CD4-positive, alpha-beta memory T cell (primary cell): Measurements from ENCODE around the gene IFFO2. TPM values are rescaled to one million over a fixed set of nuclear protein-coding genes. Genes with fewer than 3 reads are reported as not detected.

Experiments used
- CTCF ChIA-PET: fragments of 350-600 bp; sonication (Branson Sonifier 250); formaldehyde crosslinking; loops from one replicate; lab custom pipeline; 2021; ENCODE audit warnings: inconsistent platforms; ENCODE audit not compliant: partially characterized antibody; lab: Charles Lee
- POLR2A ChIA-PET: fragments of 350-600 bp; sonication (Branson Sonifier 250); formaldehyde crosslinking; loops from one replicate; lab custom pipeline; 2021; ENCODE audit not compliant: partially characterized antibody; lab: Charles Lee
- DNase-seq, 5 donors: peaks; one replicate each; pipeline versions ENCODE4 v3.0.0 to v3.0.0-alpha.2; 2020 to 2022; ENCODE audit warnings: mixed read lengths in 1 of 5
- H3K27ac ChIP-seq: one replicate; pipeline ENCODE4 v1.7.0; 2013; ENCODE audit warnings: low read depth, low read length
- H3K27me3 ChIP-seq: 2 replicates; pipeline ENCODE4 v1.7.0; 2013; ENCODE audit warnings: mild to moderate bottlenecking, low read length, moderate library complexity; ENCODE audit not compliant: insufficient read depth
- H3K36me3 ChIP-seq: 2 replicates; pipeline ENCODE4 v1.7.0; 2013; ENCODE audit warnings: mild to moderate bottlenecking, low read length, moderate library complexity; ENCODE audit not compliant: insufficient read depth
- H3K4me1 ChIP-seq: 2 replicates; pipeline ENCODE4 v1.7.0; 2013; ENCODE audit warnings: mild to moderate bottlenecking, low read length, moderate library complexity; ENCODE audit not compliant: insufficient read depth
- H3K4me3 ChIP-seq, 2 donors: one replicate each; pipeline ENCODE4 v1.7.0; 2013; ENCODE audit warnings: low read length in 2 of 2, mild to moderate bottlenecking in 1 of 2
- H3K9me3 ChIP-seq, 2 donors: one replicate each; pipeline ENCODE4 v1.7.0; 2013; ENCODE audit warnings: low read length in 2 of 2, control low read depth in 1 of 2; ENCODE audit not compliant: control insufficient read depth in 1 of 2
- H3K27ac Mint-ChIP-seq, 7 donors: one replicate each; pipeline ENCODE4 v1.8.0; 2020 to 2021; ENCODE audit warnings: mixed read lengths in 7 of 7, mild to moderate bottlenecking in 6 of 7, inconsistent platforms in 3 of 7, moderate library complexity in 3 of 7
- H3K27me3 Mint-ChIP-seq, 2 donors: one replicate each; pipeline ENCODE4 v1.8.0; 2020 to 2021; ENCODE audit warnings: mixed read lengths in 2 of 2
- H3K36me3 Mint-ChIP-seq, 2 donors: one replicate each; pipeline ENCODE4 v1.8.0; 2020 to 2021; ENCODE audit warnings: mixed read lengths in 2 of 2, inconsistent platforms in 1 of 2, mild to moderate bottlenecking in 1 of 2
- H3K4me1 Mint-ChIP-seq, 4 donors: one replicate each; pipeline ENCODE4 v1.8.0; 2020 to 2021; ENCODE audit warnings: mixed read lengths in 4 of 4, mild to moderate bottlenecking in 1 of 4
- H3K4me3 Mint-ChIP-seq, 8 donors: one replicate each; pipeline ENCODE4 v1.8.0; 2020 to 2021; ENCODE audit warnings: mixed read lengths in 8 of 8, mild to moderate bottlenecking in 7 of 8, moderate library complexity in 6 of 8, inconsistent platforms in 3 of 8
- H3K9me3 Mint-ChIP-seq, 8 donors: one replicate each; pipeline ENCODE4 v1.8.0; 2020 to 2021; ENCODE audit warnings: mixed read lengths in 8 of 8, mild to moderate bottlenecking in 5 of 8, inconsistent platforms in 3 of 8, moderate library complexity in 1 of 8
- intact Hi-C: fragments of 100-400 bp; cut with micrococcal nuclease; formaldehyde crosslinking; loops from one replicate; pipeline ENCODE4 v1.15.1; 2023
- polyA plus RNA-seq, 2 donors: library from polyadenylated mRNA; unstranded; fragments of 300-500 nt; fragmentation: Illumina TruSeq; gene quantifications; one replicate each; pipeline ENCODE4 v1.2.3, GENCODE V29; 2021
- total RNA-seq, 2 experiments: library from RNA; stranded (reverse); gene quantifications; one replicate each; pipeline ENCODE4 v1.2.3, GENCODE V29; 2021

IFFO2 gene
- total and polyA plus RNA-seq, 4 experiments from 2014 or later, result 1.3 to 41.3 (median 22.1) TPM

- no peaks in the 10 kb centered on the region for H3K9me3 ChIP-seq
- peaks cover 83% of the 10 kb centered on the region for H3K4me1 ChIP-seq
- H3K36me3 ChIP-seq, result no peaks in the 10 kb centered on the region
- Mint-ChIP-seq H3K9me3 (peaks cover 0 to 1% (median 0%) of the 10 kb centered on the region in 8 donors), H3K27me3 (no peaks in the 10 kb centered on the region), H3K4me1 (peaks cover 48 to 88% (median 69%) of the 10 kb centered on the region in 4 donors), H3K27ac (peak overlapping the region; percentile 98 to 100 (median 100)), H3K4me3 (peak overlapping the region; percentile 93 to 98 (median 94)), H3K36me3 (peaks cover 3 to 33% of the 10 kb centered on the region in 2 donors)
- ChIA-PET CTCF (interaction anchor here (0.9 to 12.4 kb wide), 3 partner anchors 19 to 43 kb away, joined by 4 to 206 read pairs (median 143); no protein-coding TSS in a partner anchor), POLR2A (interaction anchor here (1.0 to 20.6 kb wide), 10 partner anchors 13 to 121 kb away, joined by 3 to 599 read pairs (median 7); partner anchors contain the start of gene ALDH4A1)
- intact Hi-C loops, result no loop called here
- H3K4me3 ChIP-seq, result peak overlapping the region; percentile 58 to 74
- DNase-seq, result peak in 4 of 5 donors; percentile 29 to 57 (median 32)
- peak overlapping the region; percentile 98 for H3K27ac ChIP-seq
- no peaks in the 10 kb centered on the region for H3K27me3 ChIP-seq
These were observed 2.7 kb downstream of the IFFO2 start for GRCh38 chr1:18953731-18954231.

GRCh38 chr1:18951818-18952391 is 4.6 kb downstream of the IFFO2 start:
- peaks cover 84% of the 10 kb centered on the region for H3K4me1 ChIP-seq
- peaks cover 54 to 88% (median 72%) of the 10 kb centered on the region in 4 donors for H3K4me1 Mint-ChIP-seq
- ChIA-PET POLR2A (interaction anchor here (1.7 to 20.6 kb wide), 6 partner anchors 9 to 122 kb away, joined by 4 to 599 read pairs (median 10); partner anchors contain the start of gene ALDH4A1), CTCF (interaction anchor here (1.8 to 12.4 kb wide), 5 partner anchors 8 to 49 kb away, joined by 6 to 206 read pairs (median 19); partner anchors contain the start of gene ALDH4A1)
- H3K27me3 ChIP-seq, result no peaks in the 10 kb centered on the region
- no peaks in the 10 kb centered on the region for H3K9me3 Mint-ChIP-seq
- peak overlapping the region; percentile 91 to 98 (median 94) for H3K4me3 Mint-ChIP-seq
- intact Hi-C loops, result no loop called here
- peak overlapping the region; percentile 98 to 100 (median 100) for H3K27ac Mint-ChIP-seq
- no peaks in the 10 kb centered on the region for H3K36me3 ChIP-seq
- peak overlapping the region; percentile 43 to 65 for H3K4me3 ChIP-seq
- peak; percentile 88 to 93 (median 89) for DNase-seq
- peak overlapping the region; percentile 98 for H3K27ac ChIP-seq
- no peaks in the 10 kb centered on the region for H3K27me3 Mint-ChIP-seq
- H3K9me3 ChIP-seq, result no peaks in the 10 kb centered on the region
- H3K36me3 Mint-ChIP-seq, result peaks cover 3 to 36% of the 10 kb centered on the region in 2 donors

- H3K9me3 ChIP-seq, result no peaks in the 10 kb centered on the region
- no peaks in the 10 kb centered on the region for H3K27me3 Mint-ChIP-seq
- peak overlapping the region; percentile 98 to 100 (median 100) for H3K27ac Mint-ChIP-seq
- peaks cover 56 to 91% (median 76%) of the 10 kb centered on the region in 4 donors for H3K4me1 Mint-ChIP-seq
- DNase-seq, result no peak
- H3K4me1 ChIP-seq, result peaks cover 88% of the 10 kb centered on the region
- intact Hi-C loops, result no loop called here
- CTCF ChIA-PET, result interaction anchor here (1.8 to 12.4 kb wide), 5 partner anchors 8 to 49 kb away, joined by 6 to 206 read pairs (median 19); partner anchors contain the start of gene ALDH4A1
- peak overlapping the region; percentile 98 for H3K27ac ChIP-seq
- H3K4me3 ChIP-seq, result peak overlapping the region; percentile 43 to 65
- H3K27me3 ChIP-seq, result no peaks in the 10 kb centered on the region
- POLR2A ChIA-PET, result interaction anchor here (1.1 to 20.6 kb wide), 8 partner anchors 8 to 122 kb away, joined by 3 to 599 read pairs (median 8); partner anchors contain the start of gene ALDH4A1
- H3K36me3 ChIP-seq, result no peaks in the 10 kb centered on the region
- peaks cover 3 to 34% of the 10 kb centered on the region in 2 donors for H3K36me3 Mint-ChIP-seq
- peak overlapping the region; percentile 91 to 98 (median 94) for H3K4me3 Mint-ChIP-seq
- H3K9me3 Mint-ChIP-seq, result no peaks in the 10 kb centered on the region
These were observed 5.1 kb downstream of the IFFO2 start for GRCh38 chr1:18951416-18951815.

- H3K4me1 Mint-ChIP-seq, result peaks cover 62 to 98% (median 83%) of the 10 kb centered on the region in 4 donors
- no peaks in the 10 kb centered on the region for H3K27me3 Mint-ChIP-seq
- H3K36me3 ChIP-seq, result no peaks in the 10 kb centered on the region
- H3K9me3 Mint-ChIP-seq, result no peaks in the 10 kb centered on the region
- peak overlapping the region; percentile 98 for H3K27ac ChIP-seq
- peak overlapping the region; percentile 91 to 98 (median 94) for H3K4me3 Mint-ChIP-seq
- intact Hi-C loops, result loop anchor here (1.0 kb wide), 1 partner anchor 24 kb away; no protein-coding TSS in a partner anchor
- DNase-seq, result peak in 3 of 5 donors; percentile 27 to 59 (median 36)
- ChIA-PET CTCF (interaction anchor here (1.4 to 12.4 kb wide), 4 partner anchors 18 to 40 kb away, joined by 4 to 206 read pairs (median 81); no protein-coding TSS in a partner anchor), POLR2A (interaction anchor here (0.6 to 20.6 kb wide), 11 partner anchors 12 to 123 kb away, joined by 3 to 599 read pairs (median 5); partner anchors contain the start of gene ALDH4A1)
- no peaks in the 10 kb centered on the region for H3K9me3 ChIP-seq
- H3K4me1 ChIP-seq, result peaks cover 97% of the 10 kb centered on the region
- peak overlapping the region; percentile 34 to 65 for H3K4me3 ChIP-seq
- H3K27ac Mint-ChIP-seq, result peak overlapping the region; percentile 98 to 100 (median 100)
- H3K27me3 ChIP-seq, result no peaks in the 10 kb centered on the region
- peaks cover 3 to 34% of the 10 kb centered on the region in 2 donors for H3K36me3 Mint-ChIP-seq
These were observed 6.0 kb downstream of the IFFO2 start for GRCh38 chr1:18950401-18951026.

GRCh38 chr1:18949686-18950400 is 6.6 kb downstream of the IFFO2 start:
- peak overlapping the region; percentile 59 to 65 for H3K4me3 ChIP-seq
- Mint-ChIP-seq H3K4me3 (peak overlapping the region; percentile 91 to 98 (median 94)), H3K27me3 (no peaks in the 10 kb centered on the region)

More at GRCh38 chr1:18949686-18950400, 6.6 kb downstream of the IFFO2 start:
- H3K27me3 ChIP-seq, result no peaks in the 10 kb centered on the region
- no peaks in the 10 kb centered on the region for H3K9me3 ChIP-seq
- Mint-ChIP-seq H3K27ac (peak overlapping the region; percentile 98 to 100 (median 100)), H3K4me1 (peaks cover 66 to 98% (median 87%) of the 10 kb centered on the region in 4 donors), H3K9me3 (no peaks in the 10 kb centered on the region), H3K36me3 (peaks cover 3 to 28% of the 10 kb centered on the region in 2 donors)
- H3K36me3 ChIP-seq, result no peaks in the 10 kb centered on the region
- peak overlapping the region; percentile 98 for H3K27ac ChIP-seq
- DNase-seq, result no peak
- peaks cover 100% of the 10 kb centered on the region for H3K4me1 ChIP-seq
- ChIA-PET POLR2A (interaction anchor here (0.6 to 20.6 kb wide), 12 partner anchors 8 to 124 kb away, joined by 3 to 599 read pairs (median 6); partner anchors contain the start of genes ALDH4A1 and IFFO2), CTCF (interaction anchor here (1.4 to 12.4 kb wide), 4 partner anchors 18 to 39 kb away, joined by 4 to 206 read pairs (median 81); no protein-coding TSS in a partner anchor)
- intact Hi-C loops, result loop anchor here (1.0 kb wide), 1 partner anchor 24 kb away; no protein-coding TSS in a partner anchor
